CD14-positive monocyte (primary cell): ENCODE measurements around the gene WDR41. TPM values are rescaled to one million over a fixed set of nuclear protein-coding genes. Genes with fewer than 3 reads are reported as not detected.
A peak's percentile ranks its signal among the peaks of the same experiment; 100 is the strongest.

Experiments used
- DNase-seq, 3 donors: peaks; one replicate each; pipeline ENCODE4 v3.0.0-alpha.2; 2011 to 2022
- H2AFZ ChIP-seq: 2 replicates; pipeline ENCODE4 v1.6.0; 2012; ENCODE audit warnings: mild to moderate bottlenecking, low read depth, low read length, inconsistent platforms; ENCODE audit not compliant: insufficient read depth, poor library complexity, severe bottlenecking
- H3K27ac ChIP-seq, 2 donors: 1 replicate in 1 of 2; 2 replicates in 1 of 2; pipeline ENCODE4 v1.5.1; 2012 to 2013; ENCODE audit warnings: low read length in 2 of 2, control low read depth in 1 of 2, inconsistent platforms in 1 of 2, low read depth in 1 of 2, mild to moderate bottlenecking in 1 of 2
- H3K27me3 ChIP-seq, 2 donors: one replicate each; pipeline versions ENCODE4 v1.6.0 to v1.6.1; 2011 to 2013; ENCODE audit warnings: low read length in 2 of 2; ENCODE audit not compliant: control insufficient read depth in 2 of 2, insufficient read depth in 2 of 2
- H3K36me3 ChIP-seq, 2 donors: replicated peaks in 1 of 2; 1 replicate in 1 of 2; 2 replicates in 1 of 2; pipeline versions ENCODE4 v1.5.1 to v1.6.1; 2012 to 2013; ENCODE audit warnings: low read length in 2 of 2, control low read depth in 1 of 2, inconsistent platforms in 1 of 2, mild to moderate bottlenecking in 1 of 2; ENCODE audit not compliant: insufficient read depth in 2 of 2, control insufficient read depth in 1 of 2
- H3K4me1 ChIP-seq, 2 donors: 1 replicate in 1 of 2; 2 replicates in 1 of 2; pipeline versions ENCODE4 v1.5.1 to v1.6.1; 2012 to 2013; ENCODE audit warnings: low read length in 2 of 2, control low read depth in 1 of 2, inconsistent platforms in 1 of 2, mild to moderate bottlenecking in 1 of 2, moderate library complexity in 1 of 2; ENCODE audit not compliant: insufficient read depth in 2 of 2, control insufficient read depth in 1 of 2
- H3K4me2 ChIP-seq: replicated peaks from 2 replicates; pipeline ENCODE3; 2012; ENCODE audit warnings: low read length, moderate library complexity, mild to moderate bottlenecking; ENCODE audit not compliant: poor library complexity, severe bottlenecking; ENCODE audit errors: extremely low read depth
- H3K4me3 ChIP-seq, 3 experiments: fragments of 200-600 bp in 1 of 3; sonication (generic) in 1 of 3; replicated peaks in 1 of 3; 1 replicate in 2 of 3; 2 replicates in 1 of 3; pipeline ENCODE4 v1.5.1; 2011 to 2013; ENCODE audit warnings: low read length in 3 of 3, mild to moderate bottlenecking in 3 of 3, control low read depth in 2 of 3, low read depth in 2 of 3, inconsistent platforms in 1 of 3, moderate library complexity in 1 of 3
- H3K79me2 ChIP-seq: 2 replicates; pipeline ENCODE4 v1.6.0; 2012; ENCODE audit warnings: mild to moderate bottlenecking, control low read depth, inconsistent platforms, low read length, moderate library complexity; ENCODE audit not compliant: insufficient read depth
- H3K9ac ChIP-seq: 2 replicates; pipeline ENCODE4 v1.6.0; 2017; ENCODE audit warnings: low read length, mild to moderate bottlenecking; ENCODE audit not compliant: insufficient read depth, poor library complexity, severe bottlenecking
- H3K9me3 ChIP-seq, 2 donors: replicated peaks in 1 of 2; 1 replicate in 1 of 2; 2 replicates in 1 of 2; pipeline versions ENCODE4 v1.5.1 to v1.6.1; 2012 to 2013; ENCODE audit warnings: low read length in 2 of 2, control low read depth in 1 of 2; ENCODE audit not compliant: control insufficient read depth in 1 of 2, insufficient read depth in 1 of 2
- H4K20me1 ChIP-seq: 2 replicates; pipeline ENCODE4 v1.6.0; 2012; ENCODE audit warnings: mild to moderate bottlenecking, low read length, control low read depth, moderate library complexity; ENCODE audit not compliant: insufficient read depth
- H3K27ac Mint-ChIP-seq, 7 donors: one replicate each; pipeline ENCODE4 v1.8.0; 2020; ENCODE audit warnings: mild to moderate bottlenecking in 7 of 7, mixed read lengths in 7 of 7, moderate library complexity in 6 of 7, inconsistent platforms in 2 of 7
- H3K27me3 Mint-ChIP-seq, 3 donors: one replicate each; pipeline ENCODE4 v1.8.0; 2021 to 2022; ENCODE audit warnings: low read depth in 3 of 3, mild to moderate bottlenecking in 3 of 3, mixed read lengths in 3 of 3, moderate library complexity in 3 of 3, inconsistent platforms in 1 of 3
- H3K36me3 Mint-ChIP-seq, 2 donors: one replicate each; pipeline ENCODE4 v1.8.0; 2020; ENCODE audit warnings: mixed read lengths in 2 of 2, inconsistent platforms in 1 of 2, mild to moderate bottlenecking in 1 of 2
- H3K4me1 Mint-ChIP-seq: one replicate; pipeline ENCODE4 v1.8.0; 2020; ENCODE audit warnings: mild to moderate bottlenecking, mixed read lengths
- H3K4me3 Mint-ChIP-seq, 2 donors: one replicate each; pipeline ENCODE4 v1.8.0; 2020; ENCODE audit warnings: mild to moderate bottlenecking in 2 of 2, mixed read lengths in 2 of 2, moderate library complexity in 1 of 2
- H3K9me3 Mint-ChIP-seq, 7 donors: one replicate each; pipeline ENCODE4 v1.8.0; 2020 to 2022; ENCODE audit warnings: mixed read lengths in 7 of 7, mild to moderate bottlenecking in 6 of 7, moderate library complexity in 6 of 7, inconsistent platforms in 2 of 7
- WGBS: methylation state at CpG from one replicate; pipeline ENCODE4 v1.1.5; 2013; ENCODE audit warnings: missing lambda C conversion rate; ENCODE audit not compliant: insufficient coverage; 5-methylcytosine and 5-hydroxymethylcytosine counted together
- intact Hi-C, 2 donors: fragments of 100-400 bp; cut with micrococcal nuclease; formaldehyde crosslinking; loops; one replicate each; pipeline versions ENCODE4 v1.15.0 to v1.15.1; 2023
- polyA plus RNA-seq, 3 donors: library from polyadenylated mRNA; depleted of rRNA in 1 of 3; unstranded in 2 of 3; stranded (reverse) in 1 of 3; fragments of 300-500 nt in 2 of 3; fragments of >200 nt in 1 of 3; fragmentation: Illumina TruSeq in 2 of 3; gene quantifications; 1 replicate in 2 of 3; 2 replicates in 1 of 3; pipeline ENCODE4 v1.2.3, GENCODE V29; 2012 to 2021
- TF ChIP-seq, protein P1 (sequence below): fragments of 200-600 bp; IDR thresholded peaks from one replicate; pipeline ENCODE4 v1.8.0; 2022; ENCODE audit warnings: antibody characterized with exemption, mild to moderate bottlenecking

Gene WDR41
- polyA plus RNA-seq, 3 donors = 19.6 to 64.0 (median 47.5) TPM

DNA sequence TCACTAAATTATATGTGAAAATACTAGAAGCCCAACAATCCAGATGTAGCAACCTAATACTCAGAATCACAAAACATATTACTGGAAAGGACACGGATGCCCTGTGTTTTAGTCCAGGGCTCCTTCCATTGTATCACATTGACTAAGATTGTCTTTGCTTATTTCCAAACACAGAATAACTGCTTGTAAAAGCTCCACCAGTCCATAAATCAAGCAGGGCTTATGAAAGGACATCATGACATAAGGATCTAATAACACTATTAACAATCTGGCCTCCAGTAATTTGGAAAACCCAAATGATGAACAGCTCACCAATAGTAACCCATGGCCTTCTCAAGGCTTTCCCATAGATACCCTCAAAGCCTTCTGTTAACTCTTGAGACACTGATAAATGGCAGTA, 39.8 kb downstream of the WDR41 start:
- peaks cover 62 to 68% of the 10 kb centered on the region in 2 donors for H3K36me3 Mint-ChIP-seq

DNA sequence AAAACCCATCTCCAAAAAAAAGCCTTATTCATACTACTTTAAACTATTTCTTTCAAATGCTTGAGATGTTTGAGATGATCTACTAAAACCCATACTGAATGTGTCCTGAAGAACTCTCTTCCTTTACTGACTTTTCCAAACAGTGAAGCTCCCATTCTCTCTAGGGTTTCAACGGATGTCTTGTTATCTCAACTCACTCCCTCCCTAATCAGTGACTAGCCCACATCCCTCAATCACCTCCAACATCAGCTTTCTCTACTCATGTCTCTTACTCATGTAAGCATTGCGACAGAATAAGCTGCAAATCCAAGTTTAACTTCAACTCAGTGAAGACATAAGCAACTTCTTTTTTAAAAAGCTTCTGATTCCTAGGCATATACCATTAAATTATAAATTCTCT, 42.1 kb downstream of the WDR41 start:
- H3K4me3 Mint-ChIP-seq = no peak overlapping the region
- H3K9me3 ChIP-seq = no peaks in the 10 kb centered on the region
- TF ChIP-seq, protein P1, sequence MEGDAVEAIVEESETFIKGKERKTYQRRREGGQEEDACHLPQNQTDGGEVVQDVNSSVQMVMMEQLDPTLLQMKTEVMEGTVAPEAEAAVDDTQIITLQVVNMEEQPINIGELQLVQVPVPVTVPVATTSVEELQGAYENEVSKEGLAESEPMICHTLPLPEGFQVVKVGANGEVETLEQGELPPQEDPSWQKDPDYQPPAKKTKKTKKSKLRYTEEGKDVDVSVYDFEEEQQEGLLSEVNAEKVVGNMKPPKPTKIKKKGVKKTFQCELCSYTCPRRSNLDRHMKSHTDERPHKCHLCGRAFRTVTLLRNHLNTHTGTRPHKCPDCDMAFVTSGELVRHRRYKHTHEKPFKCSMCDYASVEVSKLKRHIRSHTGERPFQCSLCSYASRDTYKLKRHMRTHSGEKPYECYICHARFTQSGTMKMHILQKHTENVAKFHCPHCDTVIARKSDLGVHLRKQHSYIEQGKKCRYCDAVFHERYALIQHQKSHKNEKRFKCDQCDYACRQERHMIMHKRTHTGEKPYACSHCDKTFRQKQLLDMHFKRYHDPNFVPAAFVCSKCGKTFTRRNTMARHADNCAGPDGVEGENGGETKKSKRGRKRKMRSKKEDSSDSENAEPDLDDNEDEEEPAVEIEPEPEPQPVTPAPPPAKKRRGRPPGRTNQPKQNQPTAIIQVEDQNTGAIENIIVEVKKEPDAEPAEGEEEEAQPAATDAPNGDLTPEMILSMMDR = no peak
- H3K4me1 Mint-ChIP-seq = peaks cover 10% of the 10 kb centered on the region
- H2AFZ ChIP-seq = no peak overlapping the region
- H3K9ac ChIP-seq = no peak overlapping the region
- peak overlapping the region in 2 of 7 donors; percentile 6 to 21 for H3K27ac Mint-ChIP-seq
- no peak overlapping the region for H3K27ac ChIP-seq
- H3K4me3 ChIP-seq = no peak overlapping the region
- peaks cover 75 to 78% of the 10 kb centered on the region in 2 donors for H3K36me3 Mint-ChIP-seq
- no peaks in the 10 kb centered on the region for H3K79me2 ChIP-seq
- intact Hi-C loops = no loop called here
- peaks cover 0 to 5% (median 0%) of the 10 kb centered on the region in 7 donors for H3K9me3 Mint-ChIP-seq
- H3K36me3 ChIP-seq = peaks cover 45 to 78% of the 10 kb centered on the region in 2 donors
- no peak for DNase-seq
- no peaks in the 10 kb centered on the region for H3K4me1 ChIP-seq
- H4K20me1 ChIP-seq = no peaks in the 10 kb centered on the region
- H3K4me2 ChIP-seq = no peak overlapping the region
- H3K27me3 Mint-ChIP-seq = no peaks in the 10 kb centered on the region
- 93% methylated on average over 1 of the region's 2 CpGs for WGBS
- H3K27me3 ChIP-seq = no peaks in the 10 kb centered on the region

More for the DNA sequence above, 39.8 kb downstream of the WDR41 start:
- Histone ChIP-seq H3K79me2 (no peaks in the 10 kb centered on the region), H3K9me3 (no peaks in the 10 kb centered on the region), H4K20me1 (no peaks in the 10 kb centered on the region), H3K36me3 (peaks cover 52 to 84% of the 10 kb centered on the region in 2 donors), H2AFZ (no peak overlapping the region), H3K4me2 (no peak overlapping the region), H3K27me3 (no peaks in the 10 kb centered on the region), H3K9ac (no peak overlapping the region), H3K4me3 (no peak overlapping the region), H3K4me1 (no peaks in the 10 kb centered on the region), H3K27ac (no peak overlapping the region)
- no peaks in the 10 kb centered on the region for H3K27me3 Mint-ChIP-seq
- TF ChIP-seq, protein P1 = no peak
- no peak overlapping the region for H3K4me3 Mint-ChIP-seq
- intact Hi-C loops = no loop called here
- H3K4me1 Mint-ChIP-seq = peaks cover 10% of the 10 kb centered on the region
- 100% methylated on average over 1 of the region's 1 CpG for WGBS
- DNase-seq = no peak
- peaks cover 0 to 5% (median 0%) of the 10 kb centered on the region in 7 donors for H3K9me3 Mint-ChIP-seq
- H3K27ac Mint-ChIP-seq = no peak overlapping the region
